OCI-LY3 (cell line): ENCODE measurements around the gene LIF.
A peak's percentile ranks its signal among the peaks of the same experiment; 100 is the strongest.

Source experiments
- H2AFZ ChIP-seq: fragments of 200-600, 300-600 bp; shearing (Covaris generic); 2 replicates; pipeline ENCODE4 v1.6.0; 2014; ENCODE audit warnings: antibody characterized with exemption, low read depth, low read length
- H3K27ac ChIP-seq: fragments of 200-600, 300-600 bp; sonication (generic); 2 replicates; pipeline ENCODE4 v1.5.1; 2014; ENCODE audit warnings: mild to moderate bottlenecking, low read length, moderate library complexity, mixed read lengths
- H3K27me3 ChIP-seq: fragments of 200-600, 300-600 bp; sonication (generic); 2 replicates; pipeline ENCODE4 v1.6.1; 2014; ENCODE audit warnings: low read depth, low read length, mixed read lengths
- H3K36me3 ChIP-seq: fragments of 200-600, 300-600 bp; sonication (generic); replicated peaks from 2 replicates; pipeline ENCODE3; 2014; ENCODE audit warnings: low read depth, low read length, mixed read lengths
- H3K4me1 ChIP-seq: fragments of 300-600, 200-600 bp; sonication (generic); 2 replicates; pipeline ENCODE4 v1.6.1; 2014; ENCODE audit warnings: low read length, mixed read lengths
- H3K4me2 ChIP-seq: fragments of 200-600, 300-600 bp; sonication (generic); 2 replicates; pipeline ENCODE4 v1.6.1; 2014; ENCODE audit warnings: low read length, mixed read lengths
- H3K4me3 ChIP-seq: fragments of 300-600, 200-600 bp; sonication (generic); 2 replicates; pipeline ENCODE4 v1.5.1; 2014; ENCODE audit warnings: antibody characterized with exemption, mild to moderate bottlenecking, low read length, moderate library complexity
- H3K79me2 ChIP-seq: fragments of 300-600, 200-600 bp; shearing (Covaris generic); 2 replicates; pipeline ENCODE4 v1.6.1; 2014; ENCODE audit warnings: mild to moderate bottlenecking, low read length, mixed read lengths
- H3K9ac ChIP-seq: fragments of 300-600, 200-600 bp; shearing (Covaris generic); 2 replicates; pipeline ENCODE4 v1.6.0; 2014; ENCODE audit warnings: mild to moderate bottlenecking, low read length, moderate library complexity
- H3K9me3 ChIP-seq: fragments of 200-600, 300-600 bp; shearing (Covaris generic); 2 replicates; pipeline ENCODE4 v1.6.1; 2014; ENCODE audit warnings: low read length, mixed read lengths; ENCODE audit not compliant: insufficient read depth
- H4K20me1 ChIP-seq: fragments of 200-600, 300-600 bp; sonication (generic); 2 replicates; pipeline ENCODE4 v1.6.1; 2016; ENCODE audit warnings: low read length, mixed read lengths; ENCODE audit not compliant: insufficient read depth
- CTCF ChIP-seq: fragments of 200-600, 300-600 bp; sonication (generic); IDR thresholded peaks from 2 replicates; pipeline ENCODE4 v1.5.1; 2014; ENCODE audit warnings: antibody characterized with exemption, low read length, low read depth
- EZH2phosphoT487 ChIP-seq: fragments of 200-600 bp; shearing (Covaris generic); IDR thresholded peaks from 2 replicates; pipeline ENCODE4 v1.6.1; 2018; ENCODE audit warnings: antibody characterized with exemption, mixed run types, low read depth

The LIF gene

GRCh38 chr22:30247561-30247960, 1.0 kb upstream of the LIF start:
- peak overlapping the region; percentile 83; the same call in 1 of the 2 replicates for H3K4me2 ChIP-seq
- H3K27me3 ChIP-seq = peaks cover 24% of the 10 kb centered on the region
- no peak overlapping the region for H3K9ac ChIP-seq

GRCh38 chr22:30246814-30247376, 336 bp upstream of the LIF start:
- Histone ChIP-seq H3K4me1 (peaks cover 21% of the 10 kb centered on the region), H3K9ac (peak overlapping the region; percentile 49), H3K27me3 (peaks cover 24% of the 10 kb centered on the region), H3K79me2 (no peaks in the 10 kb centered on the region), H2AFZ (peak overlapping the region; percentile 80; the same call in 1 of the 2 replicates), H3K4me3 (peak overlapping the region; percentile 76), H3K9me3 (no peaks in the 10 kb centered on the region), H3K36me3 (no peaks in the 10 kb centered on the region), H3K27ac (no peak overlapping the region), H3K4me2 (peak overlapping the region; percentile 83), H4K20me1 (no peaks in the 10 kb centered on the region)
- TF ChIP-seq CTCF = no peak
- TF ChIP-seq EZH2phosphoT487 = no peak

More at GRCh38 chr22:30247561-30247960, 1.0 kb upstream of the LIF start:
- H3K4me3 ChIP-seq = no peak overlapping the region
- H3K4me1 ChIP-seq = peaks cover 28% of the 10 kb centered on the region
- no peak overlapping the region for H2AFZ ChIP-seq
- no peak overlapping the region for H3K27ac ChIP-seq
- no peaks in the 10 kb centered on the region for H4K20me1 ChIP-seq
- no peaks in the 10 kb centered on the region for H3K9me3 ChIP-seq
- TF ChIP-seq CTCF (no peak), EZH2phosphoT487 (no peak)
- no peaks in the 10 kb centered on the region for H3K79me2 ChIP-seq
- no peaks in the 10 kb centered on the region for H3K36me3 ChIP-seq

- no peaks in the 10 kb centered on the region for H4K20me1 ChIP-seq
- no peaks in the 10 kb centered on the region for H3K79me2 ChIP-seq
- H3K4me1 ChIP-seq = peaks cover 24% of the 10 kb centered on the region
- peak overlapping the region; percentile 76; the same call in 1 of the 2 replicates for H3K4me3 ChIP-seq
- H3K4me2 ChIP-seq = peak overlapping the region; percentile 83
- no peak for TF ChIP-seq EZH2phosphoT487
- no peak for TF ChIP-seq CTCF
- H3K9ac ChIP-seq = no peak overlapping the region
- no peak overlapping the region for H2AFZ ChIP-seq
- peaks cover 24% of the 10 kb centered on the region for H3K27me3 ChIP-seq
- H3K9me3 ChIP-seq = no peaks in the 10 kb centered on the region
- no peak overlapping the region for H3K27ac ChIP-seq
- no peaks in the 10 kb centered on the region for H3K36me3 ChIP-seq
These were observed 1.2 kb downstream of the LIF start for GRCh38 chr22:30245181-30245984.

GRCh38 chr22:30244641-30245040, 1.9 kb downstream of the LIF start:
- H3K79me2 ChIP-seq = no peaks in the 10 kb centered on the region
- no peak overlapping the region for H3K4me2 ChIP-seq
- no peak overlapping the region for H3K4me3 ChIP-seq
- H2AFZ ChIP-seq = no peak overlapping the region
- TF ChIP-seq CTCF (no peak), EZH2phosphoT487 (no peak)
- no peaks in the 10 kb centered on the region for H4K20me1 ChIP-seq
- no peak overlapping the region for H3K27ac ChIP-seq
- H3K9ac ChIP-seq = no peak overlapping the region
- H3K4me1 ChIP-seq = peaks cover 22% of the 10 kb centered on the region
- peaks cover 24% of the 10 kb centered on the region for H3K27me3 ChIP-seq
- no peaks in the 10 kb centered on the region for H3K36me3 ChIP-seq
- H3K9me3 ChIP-seq = no peaks in the 10 kb centered on the region
